Measurements from ENCODE around the gene HNF4A.

HNF4A gene

GRCh38 chr20:44392776-44393607, 37.5 kb downstream of the HNF4A start:
- no peak for ATAC-seq

GRCh38 chr20:44393608-44394451, 38.3 kb downstream of the HNF4A start:
- no peak for ATAC-seq

- ATAC-seq: no peak
Measured at GRCh38 chr20:44394452-44394701, 38.9 kb downstream of the HNF4A start.

GRCh38 chr20:44394702-44395460, 39.4 kb downstream of the HNF4A start:
- no peak for ATAC-seq

- ATAC-seq: no peak
Measured at GRCh38 chr20:44395461-44396340, 40.2 kb downstream of the HNF4A start.

GRCh38 chr20:44396369-44397130, 41.1 kb downstream of the HNF4A start:
- no peak for ATAC-seq

- ATAC-seq: no peak
Measured at GRCh38 chr20:44398335-44398734, 42.8 kb downstream of the HNF4A start.

- ATAC-seq: no peak
Measured at GRCh38 chr20:44399446-44399845, 43.9 kb downstream of the HNF4A start.

- ATAC-seq: no peak
Measured at GRCh38 chr20:44400671-44400969, 45.1 kb downstream of the HNF4A start.

GRCh38 chr20:44400970-44401769, 45.7 kb downstream of the HNF4A start:
- ATAC-seq: no peak

GRCh38 chr20:44401770-44402390, 46.4 kb downstream of the HNF4A start:
- ATAC-seq: no peak

- ATAC-seq: no peak
Measured at GRCh38 chr20:44402391-44403193, 47.1 kb downstream of the HNF4A start.

GRCh38 chr20:44403194-44404112, 48.0 kb downstream of the HNF4A start:
- ATAC-seq: no peak

GRCh38 chr20:44404204-44405181, 49.0 kb downstream of the HNF4A start:
- no peak for ATAC-seq

- no peak for ATAC-seq
Measured at GRCh38 chr20:44405257-44405656, 49.8 kb downstream of the HNF4A start.

GRCh38 chr20:44405785-44406571, 50.5 kb downstream of the HNF4A start:
- no peak for ATAC-seq
